UCSD-AML1 (cell line): ENCODE measurements around the gene AOAH.
"Not testable (repeated sequence)": the region's sequence is repeated elsewhere in the genome, so short reads cannot be mapped to it uniquely, and the experiment has no call there.

Source experiments
- DNase-seq: peaks from one replicate; lab custom pipeline; 2025; ENCODE audit not compliant: unreplicated experiment; lab: John Stamatoyannopoulos, UW

Gene AOAH

DNA sequence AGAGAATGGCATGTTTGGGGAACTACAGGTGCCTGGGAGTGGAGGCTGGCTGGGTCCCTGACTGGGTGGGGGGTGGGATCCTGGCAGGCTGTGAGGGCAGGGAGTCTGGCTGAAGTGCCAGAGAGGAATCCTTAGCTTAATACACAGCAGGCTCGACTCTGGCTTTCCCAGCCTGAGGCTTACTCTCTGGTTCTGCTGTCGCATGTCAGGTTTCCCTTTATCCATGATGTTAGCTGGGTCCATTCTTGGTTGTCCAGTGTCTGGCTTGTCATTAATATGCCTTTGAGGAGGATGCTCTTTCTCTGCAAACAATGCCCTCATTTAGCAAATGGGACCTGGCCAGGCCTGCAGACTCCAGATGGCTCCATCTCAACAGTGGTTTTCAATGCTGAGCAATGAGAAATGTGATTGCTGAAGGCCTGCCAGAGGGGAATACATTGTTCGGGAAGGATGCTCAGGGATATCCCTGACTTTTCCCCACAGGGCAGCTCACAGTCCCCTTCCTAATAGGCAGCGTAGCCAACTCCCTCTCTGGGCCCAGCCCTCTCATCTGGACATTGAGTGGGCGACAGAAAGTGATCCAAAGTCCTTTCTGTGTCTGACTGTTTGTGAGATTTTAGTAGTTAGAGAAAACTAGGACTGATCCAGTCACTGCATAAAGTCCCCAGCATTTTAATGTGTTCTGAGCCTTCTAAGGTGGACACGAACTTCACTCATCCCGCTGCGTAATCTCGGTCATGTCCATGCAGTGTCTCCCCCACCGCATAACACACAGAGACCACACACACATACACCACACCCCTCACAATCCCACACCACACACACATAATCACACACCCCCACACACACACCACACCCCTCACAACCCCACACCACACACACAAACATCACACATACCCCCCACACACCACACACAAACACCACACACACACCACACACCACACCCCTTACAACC is 209.7 kb downstream of the AOAH start:
- no peak for DNase-seq

DNA sequence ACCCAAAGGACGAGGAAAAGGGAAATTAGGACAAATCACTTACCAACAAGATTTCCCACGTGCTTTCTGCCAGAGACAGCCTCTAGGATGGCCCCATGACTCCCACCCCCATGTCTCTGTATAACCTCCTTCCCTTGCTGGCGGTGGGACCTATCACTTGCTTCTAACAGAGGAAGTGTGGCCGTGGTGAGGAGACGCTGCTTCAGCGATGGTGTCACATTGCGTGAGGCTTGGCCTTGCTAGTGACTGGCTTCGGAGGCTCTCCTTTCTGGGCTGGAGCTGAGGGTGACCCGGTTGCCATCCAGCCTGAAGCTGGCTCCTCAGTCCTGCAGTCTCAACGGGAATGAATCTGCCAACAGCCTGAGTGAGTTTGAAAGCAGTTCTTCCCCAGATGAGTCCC is 210.9 kb downstream of the AOAH start:
- no peak for DNase-seq

DNA sequence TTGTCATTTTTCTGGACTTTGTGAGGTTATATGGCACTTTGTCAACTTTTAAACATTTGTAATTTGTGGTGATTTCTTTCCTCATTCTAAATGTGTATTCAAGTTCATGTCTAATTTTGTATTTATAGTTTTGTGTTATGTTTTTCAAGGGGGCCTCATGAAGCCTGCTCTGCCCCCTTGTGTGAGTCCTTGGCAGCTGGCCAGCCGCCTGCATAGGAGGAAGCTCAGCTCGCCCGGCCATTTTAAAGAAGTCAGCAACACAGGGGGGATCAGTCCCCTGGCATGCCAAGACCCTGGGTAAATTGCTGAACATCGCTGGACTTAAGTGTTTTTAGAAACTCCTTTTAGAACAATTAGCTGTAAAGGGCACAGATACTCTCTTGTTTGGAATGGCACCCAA is 211.7 kb downstream of the AOAH start:
- no peak for DNase-seq

DNA sequence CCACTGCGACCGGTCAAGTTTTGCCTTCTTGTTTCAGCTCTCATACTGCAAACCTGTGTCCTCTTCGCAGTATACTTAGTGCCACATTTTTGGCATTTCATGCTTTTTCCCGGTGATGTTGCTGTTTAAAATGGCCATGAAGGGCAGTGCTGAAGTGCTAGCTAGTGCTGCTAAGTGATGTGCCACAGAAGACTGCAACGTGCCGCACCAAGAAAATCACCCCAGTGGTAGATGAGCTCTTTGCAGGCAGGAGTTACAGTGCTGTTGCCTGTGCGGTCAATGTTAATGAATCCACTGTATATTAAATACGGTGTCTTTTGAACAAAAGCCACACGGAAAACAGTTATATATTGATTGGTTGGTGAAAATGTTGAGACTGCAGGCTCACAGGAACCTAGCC is 214.3 kb downstream of the AOAH start:
- DNase-seq: no peak

DNA sequence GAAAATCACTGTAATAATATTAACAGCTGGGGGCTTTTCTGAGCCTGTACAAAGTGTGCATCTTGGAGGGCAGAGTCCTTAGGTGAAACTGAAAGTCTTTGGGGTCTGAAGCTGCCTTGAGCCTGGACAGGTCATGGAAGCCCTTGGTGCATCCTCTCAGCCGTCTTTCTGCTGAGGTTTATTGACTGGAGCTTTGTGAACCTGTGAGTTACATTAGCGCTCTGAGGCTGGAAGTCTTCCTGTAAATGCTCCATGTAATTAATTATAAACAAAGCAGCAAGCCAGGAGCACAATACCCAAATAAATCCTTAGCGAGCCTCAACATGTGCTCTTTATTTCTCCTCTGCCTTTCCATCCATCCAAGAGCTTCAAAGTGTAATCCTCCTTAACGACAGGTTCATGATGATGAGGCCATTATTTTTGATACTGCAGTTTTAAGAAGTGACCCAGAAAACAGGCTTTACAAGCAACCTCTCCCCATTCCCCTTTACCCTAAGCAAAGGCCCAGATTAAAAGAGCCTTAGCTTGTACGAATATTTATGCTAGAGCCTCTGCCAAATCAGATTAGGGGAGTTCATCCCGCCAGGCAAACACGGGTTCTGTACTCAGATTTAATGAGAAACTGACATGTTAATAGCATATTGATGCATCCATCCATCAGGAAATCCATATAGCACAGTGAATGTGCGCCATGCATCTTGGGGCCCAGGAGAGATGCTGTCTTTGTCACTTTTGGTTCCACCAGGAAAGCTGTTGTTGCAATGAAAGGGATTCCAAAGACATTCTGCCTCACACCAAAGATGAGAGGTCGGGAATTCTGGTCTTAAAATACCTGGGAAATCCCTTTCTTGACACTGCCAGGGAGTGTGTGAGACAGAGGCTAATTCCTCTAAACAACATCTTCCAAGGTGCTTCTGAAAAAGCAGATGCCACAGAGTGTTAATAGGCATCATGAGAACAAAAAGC is 216.5 kb downstream of the AOAH start:
- no peak for DNase-seq

DNA sequence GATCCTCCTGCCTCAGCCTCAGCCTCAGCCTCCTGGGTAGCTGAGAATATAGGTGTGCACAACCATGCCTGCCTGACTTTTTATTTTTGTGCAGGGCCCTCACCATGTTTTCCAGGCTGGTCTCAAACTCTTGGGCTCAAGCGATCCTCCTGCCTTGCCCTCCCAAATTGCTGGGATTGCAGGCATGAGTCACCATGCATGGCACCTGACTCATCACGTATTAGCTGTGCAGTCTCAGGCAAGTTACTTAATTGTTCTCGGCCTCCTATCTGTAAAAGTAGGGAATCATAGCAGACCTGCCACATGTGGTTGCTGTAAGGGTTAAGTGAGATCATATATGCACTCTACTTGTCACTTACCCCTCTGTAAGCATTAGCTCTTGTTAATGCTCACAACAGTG is 217.5 kb downstream of the AOAH start:
- no peak for DNase-seq

DNA sequence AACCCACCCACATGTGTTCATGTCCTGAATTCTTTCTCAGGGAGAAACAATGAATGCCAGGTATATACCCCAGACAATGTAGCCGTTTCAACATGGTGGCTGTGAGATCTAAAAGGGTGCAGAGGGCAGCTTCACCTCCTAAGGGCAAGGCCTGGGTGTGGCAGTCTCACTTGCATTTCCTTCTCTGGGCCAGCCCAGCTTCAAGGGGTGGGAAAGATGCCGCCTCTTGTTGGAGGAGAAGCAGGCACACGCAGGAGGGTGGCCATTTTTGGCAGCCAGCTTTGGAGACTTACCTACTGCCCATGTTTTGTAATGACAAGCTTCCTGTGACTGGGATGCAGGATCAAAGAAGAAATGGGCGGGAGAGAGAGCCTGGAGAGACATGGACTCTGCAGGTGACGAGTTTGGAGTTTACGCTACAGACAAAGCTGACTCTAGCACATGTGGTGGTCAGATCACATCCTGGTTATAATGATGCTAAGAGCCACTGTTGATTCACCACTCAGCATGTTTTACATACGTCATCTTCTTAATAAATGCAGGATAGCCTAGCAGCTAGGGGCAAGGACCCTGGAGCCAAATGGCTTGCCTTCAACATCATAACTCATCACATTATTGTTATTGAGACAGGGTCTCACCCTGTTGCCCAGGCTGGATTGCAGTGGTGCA is 218.0 kb downstream of the AOAH start:
- DNase-seq: no peak

DNA sequence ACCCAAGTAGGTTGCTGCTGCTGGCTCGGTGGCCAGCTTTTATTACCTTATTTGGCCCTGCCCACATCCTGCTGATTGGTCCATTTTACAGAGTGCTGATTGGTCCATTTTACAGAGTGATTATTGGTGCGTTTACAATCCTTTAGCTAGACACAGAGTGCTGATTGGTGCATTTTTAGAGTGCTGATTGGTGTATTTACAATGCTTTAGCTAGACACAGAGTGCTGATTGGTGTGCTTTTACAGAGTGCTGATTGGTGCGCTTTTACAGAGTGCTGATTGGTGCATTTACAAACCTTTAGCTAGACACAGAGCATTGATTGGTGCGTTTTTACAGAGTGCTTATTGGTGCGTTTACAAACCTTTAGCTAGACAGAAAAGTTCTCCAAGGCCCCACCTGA is 219.7 kb downstream of the AOAH start:
- not testable (repeated sequence) for DNase-seq

DNA sequence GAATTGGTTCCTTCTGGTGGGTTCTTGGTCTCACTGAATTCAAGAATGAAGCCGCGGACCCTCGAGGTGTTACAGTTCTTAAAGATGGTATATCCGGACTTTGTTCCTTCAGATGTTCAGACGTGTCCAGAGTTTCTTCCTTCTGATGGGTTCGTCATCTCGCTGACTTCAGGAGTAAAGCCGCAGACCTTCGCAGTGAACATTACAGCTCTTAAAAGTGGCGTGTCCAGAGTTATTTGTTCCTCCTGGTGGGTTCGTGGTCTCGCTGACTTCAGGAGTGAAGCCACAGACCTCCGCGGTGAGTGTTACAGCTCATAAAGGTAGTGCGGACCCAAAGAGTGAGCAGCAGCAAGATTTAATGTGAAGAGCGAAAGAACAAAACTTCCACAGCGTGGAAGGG is 220.1 kb downstream of the AOAH start:
- not testable (repeated sequence) for DNase-seq

DNA sequence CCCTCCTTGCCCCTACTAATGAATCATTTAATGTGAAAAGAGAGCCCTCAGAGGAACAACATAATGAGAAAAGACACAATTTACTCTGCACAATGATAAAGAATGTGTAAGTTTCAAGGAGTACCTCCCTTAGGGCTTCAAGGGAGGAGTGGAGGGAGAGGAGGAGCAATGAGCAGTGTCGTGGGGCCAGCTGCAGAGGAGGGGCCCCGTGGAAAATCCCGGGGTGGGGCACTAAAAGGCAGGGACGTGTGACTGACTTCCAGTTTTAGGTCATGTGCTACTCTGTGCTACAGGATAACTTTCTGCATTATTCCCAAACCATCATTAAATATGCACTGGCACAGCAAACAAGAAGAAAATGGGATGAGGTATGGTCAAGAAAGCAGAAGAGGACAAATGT is 226.5 kb downstream of the AOAH start:
- no peak for DNase-seq

DNA sequence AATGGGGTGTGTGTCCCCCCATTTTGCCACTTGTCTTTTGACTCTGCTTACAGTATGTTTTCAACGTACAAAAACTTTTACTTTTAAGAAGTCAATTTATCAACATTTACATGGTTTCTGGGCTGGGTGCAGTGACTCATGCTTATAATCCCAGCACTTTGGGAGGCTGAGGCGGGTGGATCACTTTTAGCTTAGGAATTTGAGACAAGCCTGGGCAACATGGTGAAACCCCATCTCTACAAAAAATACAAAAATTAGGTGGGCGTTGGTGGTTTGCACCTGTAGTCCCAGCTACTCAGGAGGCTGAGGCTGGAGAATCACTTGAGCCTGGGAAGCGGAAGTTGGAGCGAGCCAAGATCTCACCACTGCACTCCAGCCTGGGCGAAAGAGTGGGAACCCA is 227.1 kb downstream of the AOAH start:
- DNase-seq: not testable (repeated sequence)

DNA sequence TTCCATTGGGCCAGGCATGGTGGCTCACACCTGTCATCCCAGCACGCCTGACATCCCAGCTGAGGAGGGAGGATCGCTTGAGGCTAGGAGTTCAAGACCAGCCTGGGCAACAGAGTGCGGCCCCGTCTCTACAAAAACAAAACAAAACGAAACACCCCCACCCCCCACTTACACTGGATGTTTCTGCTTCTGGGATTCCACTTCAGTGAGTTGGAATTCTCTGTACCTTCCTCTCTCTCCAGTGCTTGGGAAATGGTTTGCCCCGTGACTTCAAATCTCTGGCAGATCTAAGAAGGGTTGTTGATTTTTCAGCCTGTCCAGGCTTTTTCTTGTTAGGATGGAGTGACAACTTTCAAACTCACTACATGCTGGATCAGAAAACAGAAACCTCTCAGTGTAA is 227.7 kb downstream of the AOAH start:
- no peak for DNase-seq

DNA sequence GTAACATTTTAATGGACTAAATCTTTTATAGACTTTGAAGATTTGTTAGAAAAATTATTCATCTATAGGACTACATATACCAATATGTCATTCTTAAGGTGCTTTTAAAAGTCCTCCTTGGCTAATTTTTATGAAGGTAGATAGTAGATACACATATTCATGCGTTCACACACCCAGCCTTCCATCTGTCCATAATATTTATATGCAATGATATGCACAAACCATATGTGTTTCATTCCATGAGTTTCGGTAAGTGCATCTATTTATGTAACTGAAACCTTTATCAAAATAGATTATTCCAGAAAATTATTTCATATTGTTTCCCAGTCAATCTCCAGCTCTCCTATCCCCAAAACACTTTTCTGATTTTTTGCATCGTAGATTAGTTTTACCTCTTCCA is 233.0 kb downstream of the AOAH start:
- DNase-seq: no peak

DNA sequence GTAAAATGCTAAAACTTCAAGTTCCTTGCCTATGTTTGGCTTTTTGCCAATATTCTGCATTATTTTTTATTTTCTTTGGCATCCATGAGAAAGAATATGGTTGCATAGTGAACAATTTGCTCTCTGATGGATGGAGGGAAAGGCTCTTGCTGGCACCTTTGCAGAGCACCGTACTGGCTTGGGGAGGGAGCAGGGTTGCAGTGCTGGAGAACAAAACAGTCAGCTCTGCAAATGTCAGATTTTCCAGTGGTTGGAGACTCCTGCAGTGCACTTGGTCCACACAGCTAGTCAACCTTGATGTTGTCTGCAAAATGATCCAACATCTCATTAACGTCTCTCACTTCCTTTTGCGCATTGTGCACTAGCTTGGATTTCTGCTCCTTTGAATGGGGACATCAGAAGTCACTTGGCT is 233.9 kb downstream of the AOAH start:
- DNase-seq: no peak

DNA sequence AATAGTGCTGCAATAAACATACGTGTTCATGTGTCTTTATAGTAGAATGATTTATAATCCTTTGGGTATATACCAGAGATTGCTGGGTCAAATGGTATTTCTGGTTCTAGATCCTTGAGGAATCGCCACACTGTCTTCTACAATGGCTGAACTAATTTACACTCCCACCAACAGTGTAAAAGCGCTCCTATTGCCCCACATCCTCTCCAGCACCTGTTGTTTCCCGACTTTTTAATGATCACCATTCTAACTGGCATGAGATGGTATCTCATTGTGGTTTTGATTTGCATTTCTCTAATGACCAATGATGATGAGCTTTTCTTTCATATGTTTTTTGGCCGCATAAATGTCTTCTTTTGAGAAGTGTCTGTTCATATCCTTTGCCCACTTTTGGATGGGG is 235.6 kb downstream of the AOAH start:
- DNase-seq: not testable (repeated sequence)

DNA sequence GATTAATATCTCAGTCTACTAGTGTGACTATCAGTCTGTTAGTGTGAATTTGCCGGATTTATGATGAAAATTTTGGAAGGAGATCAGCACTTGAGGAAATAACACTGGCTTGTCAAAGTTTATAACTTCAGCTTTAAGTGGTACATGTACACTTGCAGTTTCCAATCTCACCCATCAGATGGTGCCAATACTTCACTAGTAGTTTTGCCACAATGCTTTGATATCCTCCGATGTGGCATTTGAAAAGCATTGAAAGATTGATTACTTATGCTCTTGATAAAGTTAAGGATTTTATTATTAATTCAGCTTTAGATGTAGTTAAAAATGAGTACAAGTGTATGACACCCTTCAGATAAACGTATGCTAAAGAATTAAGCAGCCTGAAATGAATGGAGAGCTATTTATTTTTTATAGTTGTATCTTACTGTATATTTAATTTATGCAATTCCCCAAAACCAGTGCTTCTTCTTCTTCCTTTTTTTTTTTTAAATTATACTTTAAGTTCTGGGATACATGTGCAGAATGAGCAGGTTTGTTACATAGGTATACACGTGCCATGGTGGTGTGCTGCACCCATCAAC is 236.4 kb downstream of the AOAH start:
- no peak for DNase-seq

DNA sequence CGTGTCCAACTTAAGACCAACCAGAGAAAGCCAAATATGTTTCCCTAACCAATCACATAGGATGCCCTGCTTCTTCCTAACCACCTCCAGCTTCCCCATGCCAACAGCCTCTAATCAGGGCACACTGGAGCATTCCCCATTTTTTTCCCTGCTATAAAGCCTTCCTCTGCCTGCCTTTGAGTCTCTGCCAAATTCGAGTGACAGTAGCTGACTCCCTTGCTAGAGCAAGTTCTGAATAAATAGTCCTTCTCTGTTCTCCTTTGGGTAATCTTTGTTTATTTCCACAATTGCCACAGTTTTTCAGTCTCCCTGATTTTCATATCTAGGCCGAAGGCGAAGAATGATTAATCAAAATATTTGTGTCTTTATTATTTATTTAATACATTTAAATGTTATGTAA is 238.0 kb downstream of the AOAH start:
- no peak for DNase-seq

DNA sequence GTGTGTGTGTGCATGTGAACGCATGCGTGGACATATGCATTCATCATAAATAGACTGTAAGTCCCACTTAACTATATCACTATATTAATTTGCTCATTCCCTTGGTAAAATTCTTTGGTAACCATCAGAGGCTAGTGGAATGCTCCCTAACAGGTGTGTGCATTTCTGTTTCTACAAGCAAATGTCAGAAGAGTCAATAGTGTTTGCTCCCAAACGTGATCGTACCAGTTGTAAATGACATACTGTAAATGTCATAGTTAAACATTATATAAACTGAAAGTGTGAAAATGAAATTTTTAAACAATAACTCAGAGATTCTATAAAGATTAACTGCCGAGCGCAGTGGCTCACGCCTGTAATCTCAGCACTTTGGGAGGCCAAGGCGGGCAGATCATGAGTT is 240.0 kb downstream of the AOAH start:
- no peak for DNase-seq

DNA sequence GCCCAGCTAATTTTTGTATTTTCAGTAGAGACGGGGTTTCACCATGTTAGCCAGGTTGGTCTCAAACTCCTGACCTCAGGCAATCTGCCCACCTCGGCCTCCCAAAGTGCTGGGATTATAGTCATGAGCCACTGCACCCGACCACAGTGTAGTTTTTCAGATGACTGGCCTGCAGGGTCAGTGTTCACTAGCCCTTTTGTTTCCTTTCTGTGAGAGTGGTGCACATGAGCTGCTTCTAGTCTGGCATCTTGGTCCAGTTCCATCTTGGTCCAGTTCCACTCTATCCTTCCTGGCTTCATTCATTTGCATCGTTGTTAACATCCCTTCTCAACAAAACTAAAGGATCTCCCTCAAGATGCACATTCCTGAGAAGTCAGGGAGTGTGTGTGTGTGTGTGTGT is 240.4 kb downstream of the AOAH start:
- DNase-seq: not testable (repeated sequence)

DNA sequence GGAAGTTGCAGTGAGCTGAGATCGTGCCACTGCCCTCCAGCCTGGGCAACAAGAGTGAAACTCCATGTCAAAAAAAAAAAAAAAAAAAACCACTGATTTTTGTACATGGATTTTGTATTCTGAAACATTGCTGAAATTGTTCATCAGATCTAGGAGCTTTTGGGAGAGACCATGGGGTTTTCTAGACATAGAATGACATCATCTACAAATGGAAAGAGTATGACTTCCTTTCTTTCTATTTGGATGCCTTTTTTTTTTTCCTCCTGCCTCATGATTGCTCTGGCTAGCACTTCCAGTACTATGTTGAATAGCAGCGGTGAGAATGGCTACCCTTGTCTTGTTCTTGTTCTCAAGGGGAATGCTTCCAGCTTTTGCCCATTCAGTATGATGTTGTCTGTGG is 245.5 kb downstream of the AOAH start:
- DNase-seq: no peak

DNA sequence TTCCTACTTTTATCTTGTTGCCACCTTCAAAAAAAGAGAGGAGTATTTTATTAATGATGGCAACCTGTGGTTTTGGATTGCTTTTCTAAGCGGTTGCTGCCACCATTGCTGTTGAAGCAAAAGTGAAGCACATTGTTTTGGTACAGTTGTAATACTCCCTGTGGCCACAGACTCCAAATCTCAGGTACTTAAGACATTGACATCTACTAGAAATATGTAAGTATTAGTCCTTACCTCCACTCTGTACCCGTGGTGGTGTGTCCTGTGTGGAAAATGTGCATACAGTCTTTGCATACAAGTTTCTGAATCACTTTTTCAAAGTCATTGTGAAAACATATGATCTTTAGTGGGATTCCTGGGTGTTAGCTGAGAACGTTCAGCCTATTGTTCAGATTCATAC is 248.9 kb downstream of the AOAH start:
- no peak for DNase-seq
